ENCODE data around the gene SLC25A48. TPM values are rescaled to one million over a fixed set of nuclear protein-coding genes. Genes with fewer than 3 reads are reported as not detected.

The SLC25A48 gene
- total RNA-seq, 1 experiment from 2014 or later, result not detected

- Histone ChIP-seq H3K27me3 (replicated peaks; ENCODE audit: insufficient read depth, low read depth, low read length, poor library complexity) (peaks cover 13% of the 10 kb centered on the region), H3K27ac (ENCODE audit: low read depth, low read length, poor library complexity, severe bottlenecking) (no peak overlapping the region), H3K4me3 (ENCODE audit: low read depth, low read length, poor library complexity, severe bottlenecking) (no peak overlapping the region), H3K9me3 (ENCODE audit: low read depth, low read length, poor library complexity, severe bottlenecking) (no peaks in the 10 kb centered on the region), H3K4me1 (ENCODE audit: insufficient read depth, low read length, poor library complexity, severe bottlenecking) (no peaks in the 10 kb centered on the region), H3K36me3 (ENCODE audit: insufficient read depth, low read length, poor library complexity, severe bottlenecking) (no peaks in the 10 kb centered on the region)
- peak; percentile 53 for DNase-seq (ENCODE audit: low spot score)
- ChIA-PET POLR2A (ENCODE audit: low non-redundant PET) (no interaction called here), CTCF (interaction anchor here (1.7 kb wide), 1 partner anchor 324 kb away, joined by 3 read pairs; no protein-coding TSS in a partner anchor)
- TF ChIP-seq EZH2 (IDR thresholded peaks at IDR 0.05; ENCODE audit: borderline replicate concordance, low read depth, low read length, poor library complexity, severe bottlenecking) (no peak), CTCF (conservative IDR thresholded peaks at IDR 0.05; ENCODE audit: low read depth, low read length) (no peak)
- no TSS peak for BruUV-seq (replicated peaks)
- intact Hi-C loops (cut with micrococcal nuclease; ENCODE audit: unreplicated experiment), result loop anchor here (1.0 to 10.0 kb wide), 6 partner anchors 174 to 887 kb away; no protein-coding TSS in a partner anchor
Observed at GRCh38 chr5:135887881-135888614, 53.6 kb downstream of the SLC25A48 start.

GRCh38 chr5:135890296-135890695 lies 55.8 kb downstream of the SLC25A48 start:
- intact Hi-C loops (cut with micrococcal nuclease; ENCODE audit: unreplicated experiment), result no loop called here
- BruUV-seq (replicated peaks), result no TSS peak
- peaks cover 19% of the 10 kb centered on the region for H3K27me3 ChIP-seq (replicated peaks; ENCODE audit: insufficient read depth, low read depth, low read length, poor library complexity)
- DNase-seq (ENCODE audit: low spot score), result no peak
- no peak overlapping the region for H3K27ac ChIP-seq (ENCODE audit: low read depth, low read length, poor library complexity, severe bottlenecking)
- TF ChIP-seq CTCF (conservative IDR thresholded peaks at IDR 0.05; ENCODE audit: low read depth, low read length), result no peak
- no peak for TF ChIP-seq EZH2 (IDR thresholded peaks at IDR 0.05; ENCODE audit: borderline replicate concordance, low read depth, low read length, poor library complexity, severe bottlenecking)
- no peaks in the 10 kb centered on the region for H3K9me3 ChIP-seq (ENCODE audit: low read depth, low read length, poor library complexity, severe bottlenecking)
- no peak overlapping the region for H3K4me3 ChIP-seq (ENCODE audit: low read depth, low read length, poor library complexity, severe bottlenecking)
- POLR2A ChIA-PET (ENCODE audit: low non-redundant PET), result no interaction called here
- H3K4me1 ChIP-seq (ENCODE audit: insufficient read depth, low read length, poor library complexity, severe bottlenecking), result no peaks in the 10 kb centered on the region
- no peaks in the 10 kb centered on the region for H3K36me3 ChIP-seq (ENCODE audit: insufficient read depth, low read length, poor library complexity, severe bottlenecking)
- CTCF ChIA-PET, result no interaction called here

- H3K9me3 ChIP-seq (ENCODE audit: low read depth, low read length, poor library complexity, severe bottlenecking), result no peaks in the 10 kb centered on the region
- no peak for DNase-seq (ENCODE audit: low spot score)
- H3K4me3 ChIP-seq (ENCODE audit: low read depth, low read length, poor library complexity, severe bottlenecking), result no peak overlapping the region
- intact Hi-C loops (cut with micrococcal nuclease; ENCODE audit: unreplicated experiment), result no loop called here
- no peak for TF ChIP-seq EZH2 (IDR thresholded peaks at IDR 0.05; ENCODE audit: borderline replicate concordance, low read depth, low read length, poor library complexity, severe bottlenecking)
- TF ChIP-seq CTCF (conservative IDR thresholded peaks at IDR 0.05; ENCODE audit: low read depth, low read length), result no peak
- H3K27me3 ChIP-seq (replicated peaks; ENCODE audit: insufficient read depth, low read depth, low read length, poor library complexity), result peaks cover 16% of the 10 kb centered on the region
- no TSS peak for BruUV-seq (replicated peaks)
- no peaks in the 10 kb centered on the region for H3K36me3 ChIP-seq (ENCODE audit: insufficient read depth, low read length, poor library complexity, severe bottlenecking)
- H3K4me1 ChIP-seq (ENCODE audit: insufficient read depth, low read length, poor library complexity, severe bottlenecking), result no peaks in the 10 kb centered on the region
- ChIA-PET CTCF (no interaction called here), POLR2A (ENCODE audit: low non-redundant PET) (no interaction called here)
- H3K27ac ChIP-seq (ENCODE audit: low read depth, low read length, poor library complexity, severe bottlenecking), result no peak overlapping the region
Observed at GRCh38 chr5:135890867-135891266, 56.4 kb downstream of the SLC25A48 start.

Measured in A673 (cell line).